Measurements from ENCODE around the gene HLA-DOA.

- TF ChIP-seq CTCF (IDR thresholded peaks at IDR 0.05; ENCODE audit: control extremely low read depth in 1 of 3, insufficient read depth in 1 of 3, low read depth in 1 of 3, low read length in 3 of 3): no peak
- TF ChIP-seq USF2 (IDR thresholded peaks at IDR 0.05; ENCODE audit: low read length): no peak
- no peak for TF ChIP-seq CREB1 (IDR thresholded peaks at IDR 0.05)
- TF ChIP-seq POLR2A (IDR thresholded peaks at IDR 0.05; ENCODE audit: control extremely low read depth in 1 of 2, low read depth in 2 of 2, low read length in 2 of 2): peak in 1 of 2 experiments; percentile 24; a peak in 1 of 3 replicates
- no peak for TF ChIP-seq KDM5A (IDR thresholded peaks at IDR 0.05; ENCODE audit: low read length)
- TF ChIP-seq SUZ12 (IDR thresholded peaks at IDR 0.05; ENCODE audit: low read length): no peak
- no peak for TF ChIP-seq CEBPB (IDR thresholded peaks at IDR 0.05; ENCODE audit: low read depth, low read length)
- no peak for TF ChIP-seq EP300 (IDR thresholded peaks at IDR 0.05; ENCODE audit: borderline replicate concordance in 1 of 2, low read depth in 2 of 2, low read length in 2 of 2)
- TF ChIP-seq POLR2AphosphoS5 (IDR thresholded peaks at IDR 0.05; ENCODE audit: low read depth, low read length): peak; percentile 51
- no peak for TF ChIP-seq ASH2L (IDR thresholded peaks at IDR 0.05; ENCODE audit: low read length)
Measured at GRCh38 chr6:32973144-32974015, 36.0 kb downstream of the HLA-DOA start.

Measured in H1 (cell line).